Osteocyte (in vitro differentiated cells): ENCODE results near the gene ANGPTL4. TPM values are rescaled to one million over a fixed set of nuclear protein-coding genes. Genes with fewer than 3 reads are reported as not detected.
"Not testable (repeated sequence)": the region's sequence is repeated elsewhere in the genome, so short reads cannot be mapped to it uniquely, and the experiment has no call there.

Experiments
- DNase-seq: peaks from one replicate; pipeline ENCODE4 v3.0.0; 2021; ENCODE audit warnings: mixed read lengths; ENCODE audit not compliant: unreplicated experiment; ENCODE audit errors: extremely low spot score
- H3K27ac Mint-ChIP-seq: one replicate; pipeline ENCODE4 v1.8.0; 2021; ENCODE audit warnings: mild to moderate bottlenecking, mixed read lengths; ENCODE audit not compliant: unreplicated experiment
- H3K27me3 Mint-ChIP-seq: one replicate; pipeline ENCODE4 v1.8.0; 2021; ENCODE audit warnings: mixed read lengths; ENCODE audit not compliant: unreplicated experiment
- H3K36me3 Mint-ChIP-seq: one replicate; pipeline ENCODE4 v1.8.0; 2021; ENCODE audit warnings: mixed read lengths; ENCODE audit not compliant: unreplicated experiment
- H3K4me1 Mint-ChIP-seq: one replicate; pipeline ENCODE4 v1.8.0; 2021; ENCODE audit warnings: mixed read lengths; ENCODE audit not compliant: unreplicated experiment
- H3K4me3 Mint-ChIP-seq: one replicate; pipeline ENCODE4 v1.8.0; 2021; ENCODE audit warnings: mild to moderate bottlenecking, moderate library complexity, mixed read lengths; ENCODE audit not compliant: unreplicated experiment
- H3K9me3 Mint-ChIP-seq: one replicate; pipeline ENCODE4 v1.8.0; 2021; ENCODE audit warnings: mixed read lengths; ENCODE audit not compliant: unreplicated experiment
- CTCF ChIP-seq: fragments of 200-600 bp; sonication (generic); IDR thresholded peaks from 2 replicates; pipeline ENCODE4 v1.5.0; 2021; ENCODE audit warnings: antibody characterized with exemption, mild to moderate bottlenecking, moderate library complexity
- total RNA-seq: library from RNA; stranded (reverse); gene quantifications from 2 replicates; pipeline ENCODE4 v1.2.1, GENCODE V29; 2021

The ANGPTL4 gene
- total RNA-seq, 1 donor from 2014 or later: 8.6 TPM

GRCh38 chr19:8385566-8385965, 21.6 kb downstream of the ANGPTL4 start:
- H3K4me3 Mint-ChIP-seq, H3K27me3 Mint-ChIP-seq, DNase-seq, H3K4me1 Mint-ChIP-seq, H3K27ac Mint-ChIP-seq, H3K9me3 Mint-ChIP-seq, H3K36me3 Mint-ChIP-seq: not testable (repeated sequence)

DNA sequence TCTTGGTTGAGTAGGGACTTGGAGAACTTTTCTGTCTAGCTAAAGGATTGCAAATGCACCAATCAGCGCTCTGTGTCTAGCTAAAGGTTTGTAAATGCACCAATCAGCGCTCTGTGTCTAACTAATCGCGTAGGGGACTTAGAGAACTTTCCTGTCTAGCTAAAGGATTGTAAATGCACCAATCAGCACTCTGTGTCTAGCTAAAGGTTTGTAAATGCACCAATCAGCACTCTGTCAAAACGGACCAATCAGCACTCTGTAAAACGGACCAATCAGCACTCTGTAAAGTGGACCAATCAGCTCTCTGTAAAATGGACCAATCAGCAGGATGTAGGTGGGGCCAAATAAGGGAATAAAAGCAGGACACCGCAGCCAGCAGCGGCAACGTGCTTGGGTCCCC, 22.5 kb downstream of the ANGPTL4 start:
- DNase-seq, H3K27ac Mint-ChIP-seq, H3K36me3 Mint-ChIP-seq, H3K27me3 Mint-ChIP-seq, H3K9me3 Mint-ChIP-seq, H3K4me3 Mint-ChIP-seq: not testable (repeated sequence)
- H3K4me1 Mint-ChIP-seq: peaks cover 12% of the 10 kb centered on the region

DNA sequence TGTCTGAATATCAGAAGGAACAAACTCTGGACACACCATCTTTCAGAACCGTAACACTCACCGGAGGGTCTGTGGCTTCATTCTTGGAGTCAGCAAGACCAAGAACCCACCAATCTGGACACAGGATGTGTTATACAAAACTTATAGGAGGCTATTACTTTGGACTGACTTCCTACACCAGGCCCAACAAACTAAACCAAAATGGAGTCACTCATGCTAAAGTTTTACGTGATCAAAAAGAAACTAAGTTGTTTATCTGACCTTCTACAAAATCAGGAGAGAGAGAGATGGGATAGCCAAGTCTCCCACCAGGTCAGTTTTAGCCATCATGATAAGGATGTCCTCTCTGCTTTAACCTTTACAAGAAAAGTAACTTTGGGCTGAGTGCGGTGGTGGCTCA, 23.0 kb downstream of the ANGPTL4 start:
- Mint-ChIP-seq H3K36me3 (peaks cover 4% of the 10 kb centered on the region), H3K9me3 (peaks cover 5% of the 10 kb centered on the region), H3K27ac (no peak overlapping the region), H3K27me3 (no peaks in the 10 kb centered on the region), H3K4me1 (peaks cover 17% of the 10 kb centered on the region), H3K4me3 (no peak overlapping the region)
- DNase-seq: no peak
- no peak for TF ChIP-seq CTCF

DNA sequence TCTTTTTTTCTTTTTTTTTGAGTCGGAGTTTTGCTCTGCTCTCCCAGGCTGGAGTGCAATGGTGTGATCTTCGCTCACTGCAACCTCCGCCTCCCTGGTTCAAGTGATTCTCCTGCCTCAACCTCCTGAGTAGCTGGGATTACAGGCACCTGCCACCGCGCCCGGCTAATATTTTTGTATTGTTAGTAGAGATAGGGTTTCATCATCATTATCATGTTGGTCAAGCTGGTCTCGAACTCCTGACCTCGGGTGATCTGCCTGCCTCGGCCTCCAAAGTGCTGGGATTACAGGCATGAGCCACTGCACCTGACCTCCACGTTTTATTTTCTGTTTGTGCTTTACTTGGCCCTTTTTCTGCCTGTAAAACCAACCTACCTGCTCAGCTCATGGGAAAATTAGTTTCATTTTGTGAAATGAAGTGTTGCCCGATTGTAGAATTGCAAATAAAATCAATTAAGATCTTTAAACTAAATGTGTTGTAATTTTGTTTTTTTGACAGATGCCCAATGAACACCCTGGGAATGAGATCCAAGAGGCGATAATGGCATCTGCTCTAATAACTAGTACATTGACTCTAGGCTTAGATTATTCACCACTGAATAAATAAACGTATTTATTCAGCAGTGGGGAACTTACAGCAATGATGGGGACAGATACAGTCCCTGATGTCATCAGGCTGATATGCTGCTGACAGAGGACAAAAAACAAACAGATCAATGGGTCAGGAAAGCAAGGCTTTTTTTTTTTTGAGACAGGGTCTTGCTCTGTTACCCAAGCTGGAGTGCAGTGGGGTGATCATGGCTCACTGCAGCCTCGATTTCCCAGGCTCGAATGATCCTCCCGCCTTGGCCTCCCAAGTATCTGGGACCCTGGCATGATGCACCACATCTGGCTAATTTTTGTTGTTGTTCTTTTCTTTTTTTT, 24.0 kb downstream of the ANGPTL4 start:
- no peak for TF ChIP-seq CTCF
- H3K27ac Mint-ChIP-seq: peak overlapping the region; percentile 41
- peaks cover 23% of the 10 kb centered on the region for H3K4me1 Mint-ChIP-seq
- H3K36me3 Mint-ChIP-seq: peaks cover 5% of the 10 kb centered on the region
- no peak for DNase-seq
- no peaks in the 10 kb centered on the region for H3K27me3 Mint-ChIP-seq
- H3K9me3 Mint-ChIP-seq: peaks cover 5% of the 10 kb centered on the region
- no peak overlapping the region for H3K4me3 Mint-ChIP-seq

DNA sequence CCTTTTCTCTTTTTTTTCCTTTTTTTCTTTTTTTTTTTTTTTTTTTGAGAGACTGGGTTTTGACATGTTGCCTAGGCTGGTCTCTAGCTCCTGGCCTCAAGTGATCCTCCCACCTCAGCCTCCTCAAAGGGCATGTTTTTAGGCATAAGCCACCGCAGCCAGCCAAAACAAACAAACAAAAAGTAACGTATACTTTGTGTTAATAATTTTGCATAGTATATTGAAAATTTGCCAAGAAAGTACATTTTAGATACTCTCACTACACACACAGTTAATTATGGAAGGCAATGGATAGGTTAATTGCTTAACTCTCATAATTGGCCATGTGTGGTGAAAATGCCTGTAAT, 24.6 kb downstream of the ANGPTL4 start:
- H3K27me3 Mint-ChIP-seq: no peaks in the 10 kb centered on the region
- peaks cover 6% of the 10 kb centered on the region for H3K36me3 Mint-ChIP-seq
- H3K27ac Mint-ChIP-seq: peak overlapping the region; percentile 41
- peaks cover 5% of the 10 kb centered on the region for H3K9me3 Mint-ChIP-seq
- no peak for TF ChIP-seq CTCF
- peak overlapping the region; percentile 18 for H3K4me3 Mint-ChIP-seq
- DNase-seq: no peak
- peaks cover 27% of the 10 kb centered on the region for H3K4me1 Mint-ChIP-seq

GRCh38 chr19:8389891-8390616, 26.1 kb downstream of the ANGPTL4 start, which contains the start of gene RAB11B:
RAB11B (plus strand) TSS chr19:8390360; CDS start chr19:8390417, 57 bp downstream.
- H3K27me3 Mint-ChIP-seq: no peaks in the 10 kb centered on the region
- peak; percentile 99 for DNase-seq
- peaks cover 5% of the 10 kb centered on the region for H3K9me3 Mint-ChIP-seq
- peak within 1 kb of the TSS; percentile 90 for H3K4me3 Mint-ChIP-seq
- peaks cover 6% of the 10 kb centered on the region for H3K36me3 Mint-ChIP-seq
- H3K4me1 Mint-ChIP-seq: peaks cover 42% of the 10 kb centered on the region
- TF ChIP-seq CTCF: no peak
- peak within 1 kb of the TSS; percentile 97 for H3K27ac Mint-ChIP-seq
